ENCODE measurements around the gene CD6. TPM values are rescaled to one million over a fixed set of nuclear protein-coding genes. Genes with fewer than 3 reads are reported as not detected.

The CD6 gene
- total and polyA plus RNA-seq, 2 experiments from 2014 or later: 4.2 TPM; not detected in 1

DNA sequence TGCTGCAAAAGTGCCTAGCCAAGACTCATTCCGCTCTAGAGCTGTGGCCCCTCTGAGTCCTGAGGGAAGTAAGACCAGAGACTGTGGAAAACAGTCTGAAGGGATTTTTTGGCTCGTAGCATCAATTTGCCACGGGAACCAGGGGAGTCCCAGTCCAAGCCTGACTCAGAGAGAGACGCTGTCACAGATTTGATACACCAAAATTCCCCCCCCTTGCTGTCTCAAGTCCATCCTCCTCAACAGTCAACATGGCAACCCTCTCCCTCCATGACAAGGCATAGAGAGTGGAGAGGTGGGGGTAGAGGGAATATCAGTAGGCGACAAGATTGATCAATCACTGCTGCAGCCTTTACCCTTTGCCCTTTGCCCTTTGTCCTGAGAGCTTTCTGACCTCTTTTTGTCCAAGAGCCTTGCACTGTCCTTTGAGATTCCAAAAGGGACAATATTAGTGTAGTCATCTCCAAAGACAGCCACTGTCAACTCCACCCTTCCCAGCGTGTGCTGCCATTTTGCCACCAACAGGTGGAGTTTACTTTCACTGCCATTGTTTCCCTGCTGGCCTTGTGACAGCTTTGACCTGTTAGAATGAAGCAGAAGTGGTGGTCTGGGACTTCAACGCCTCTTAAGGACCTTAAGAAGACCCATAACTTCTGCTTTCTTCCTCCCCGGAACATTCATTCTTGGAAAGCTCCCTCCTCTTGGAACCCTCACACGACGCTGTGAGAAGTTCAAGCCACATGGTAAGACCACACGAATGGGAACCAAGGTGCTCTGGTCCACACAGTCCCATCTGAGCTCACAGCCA lies 26.8 kb upstream of the CD6 start:
- peaks cover 10% of the 10 kb centered on the region for H3K27me3 ChIP-seq
- TF ChIP-seq, protein P1, sequence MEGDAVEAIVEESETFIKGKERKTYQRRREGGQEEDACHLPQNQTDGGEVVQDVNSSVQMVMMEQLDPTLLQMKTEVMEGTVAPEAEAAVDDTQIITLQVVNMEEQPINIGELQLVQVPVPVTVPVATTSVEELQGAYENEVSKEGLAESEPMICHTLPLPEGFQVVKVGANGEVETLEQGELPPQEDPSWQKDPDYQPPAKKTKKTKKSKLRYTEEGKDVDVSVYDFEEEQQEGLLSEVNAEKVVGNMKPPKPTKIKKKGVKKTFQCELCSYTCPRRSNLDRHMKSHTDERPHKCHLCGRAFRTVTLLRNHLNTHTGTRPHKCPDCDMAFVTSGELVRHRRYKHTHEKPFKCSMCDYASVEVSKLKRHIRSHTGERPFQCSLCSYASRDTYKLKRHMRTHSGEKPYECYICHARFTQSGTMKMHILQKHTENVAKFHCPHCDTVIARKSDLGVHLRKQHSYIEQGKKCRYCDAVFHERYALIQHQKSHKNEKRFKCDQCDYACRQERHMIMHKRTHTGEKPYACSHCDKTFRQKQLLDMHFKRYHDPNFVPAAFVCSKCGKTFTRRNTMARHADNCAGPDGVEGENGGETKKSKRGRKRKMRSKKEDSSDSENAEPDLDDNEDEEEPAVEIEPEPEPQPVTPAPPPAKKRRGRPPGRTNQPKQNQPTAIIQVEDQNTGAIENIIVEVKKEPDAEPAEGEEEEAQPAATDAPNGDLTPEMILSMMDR (IDR thresholded peaks at IDR 0.05; ENCODE audit: low read depth, low read length): peak; percentile 21
- DNase-seq (ENCODE audit: low read depth in 1 of 2, low spot score in 1 of 2): no peak
- peaks cover 5% of the 10 kb centered on the region for H3K4me1 ChIP-seq (ENCODE audit: low read depth)
- no peaks in the 10 kb centered on the region for H3K9me3 ChIP-seq (ENCODE audit: low read depth)
- no peak overlapping the region for H3K4me3 ChIP-seq
- H3K36me3 ChIP-seq: no peaks in the 10 kb centered on the region
- no peak overlapping the region for H3K27ac ChIP-seq

DNA sequence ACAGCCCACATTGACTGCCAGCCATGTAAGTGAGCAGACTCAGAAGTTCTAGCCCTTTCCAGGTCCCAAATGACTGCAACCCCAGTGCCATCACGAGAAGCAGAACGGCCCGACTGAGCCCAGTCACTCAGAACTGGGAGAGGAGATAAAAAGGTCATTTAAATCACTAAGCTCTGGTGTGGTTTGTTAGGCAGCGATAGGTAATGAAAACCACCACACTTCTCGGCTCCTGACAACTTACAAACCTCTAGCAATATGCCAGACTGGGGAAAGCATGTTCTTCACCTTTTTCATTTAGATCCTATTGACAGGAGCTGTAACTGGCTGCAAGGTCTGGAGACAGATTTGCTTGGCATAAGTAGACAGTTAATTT lies 26.2 kb upstream of the CD6 start:
- no peaks in the 10 kb centered on the region for H3K4me1 ChIP-seq (ENCODE audit: low read depth)
- peaks cover 15% of the 10 kb centered on the region for H3K27me3 ChIP-seq
- TF ChIP-seq, protein P1 (IDR thresholded peaks at IDR 0.05; ENCODE audit: low read depth, low read length): no peak
- H3K4me3 ChIP-seq: no peak overlapping the region
- H3K9me3 ChIP-seq (ENCODE audit: low read depth): no peaks in the 10 kb centered on the region
- no peak for DNase-seq (ENCODE audit: low read depth in 1 of 2, low spot score in 1 of 2)
- no peak overlapping the region for H3K27ac ChIP-seq
- H3K36me3 ChIP-seq: no peaks in the 10 kb centered on the region

DNA sequence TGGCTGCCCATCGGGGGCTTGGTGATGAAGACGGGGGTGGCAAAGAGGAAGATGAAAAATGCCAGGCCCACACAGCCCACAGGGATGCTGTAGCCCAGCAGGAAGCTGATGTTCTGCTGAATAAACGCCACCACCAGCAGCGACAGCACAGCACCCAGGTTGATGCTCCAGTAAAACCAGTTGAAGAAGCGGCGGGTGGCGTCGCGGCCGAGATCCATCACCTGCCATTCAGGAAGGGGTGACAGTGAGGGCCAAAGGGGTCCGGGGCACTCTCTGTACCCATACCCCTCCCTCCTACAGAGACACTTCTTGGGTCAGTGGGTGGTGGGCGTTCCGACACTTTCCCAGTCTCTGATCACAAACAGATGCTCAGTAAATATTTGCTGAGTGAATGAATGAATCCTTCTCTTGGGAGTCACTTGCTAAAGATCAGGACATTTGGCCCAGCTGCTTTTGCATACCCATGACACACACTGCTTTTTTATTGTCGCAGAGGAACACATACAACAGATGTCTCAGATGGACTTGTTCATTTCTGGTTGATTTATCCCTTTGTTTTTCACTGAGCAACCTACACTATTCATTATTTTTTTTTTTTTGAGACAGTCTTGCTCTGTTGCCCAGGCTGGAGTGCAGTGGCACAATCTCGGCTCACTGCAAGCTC lies 24.7 kb upstream of the CD6 start:
- H3K36me3 ChIP-seq: no peaks in the 10 kb centered on the region
- TF ChIP-seq, protein P1 (IDR thresholded peaks at IDR 0.05; ENCODE audit: low read depth, low read length): no peak

DNA sequence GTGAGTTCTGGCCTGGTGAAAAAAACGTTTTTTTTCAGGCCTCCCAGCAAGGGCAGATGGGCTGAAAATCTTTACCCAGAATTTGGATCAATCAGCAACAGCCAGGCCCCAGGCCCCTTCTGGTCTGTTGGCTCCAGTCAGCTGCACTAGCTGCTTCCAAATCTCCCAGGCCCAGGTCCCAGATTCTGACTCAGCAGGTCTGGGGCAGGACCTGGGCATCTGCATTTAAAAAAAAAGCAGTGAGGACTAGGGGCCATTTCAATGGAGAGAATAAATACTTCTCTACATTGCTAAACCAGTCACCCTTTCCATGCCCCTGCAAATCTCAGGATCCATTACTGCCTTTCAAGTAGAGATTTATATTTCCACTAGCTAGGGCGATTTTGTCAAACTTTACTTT lies 23.8 kb upstream of the CD6 start:
- H3K4me3 ChIP-seq: no peak overlapping the region
- no peaks in the 10 kb centered on the region for H3K4me1 ChIP-seq (ENCODE audit: low read depth)
- H3K27ac ChIP-seq: no peak overlapping the region

More for the DNA sequence above, 24.7 kb upstream of the CD6 start:
- no peak for DNase-seq (ENCODE audit: low read depth in 1 of 2, low spot score in 1 of 2)
- Histone ChIP-seq H3K4me1 (ENCODE audit: low read depth) (no peaks in the 10 kb centered on the region), H3K4me3 (no peak overlapping the region), H3K27ac (no peak overlapping the region), H3K27me3 (peaks cover 30% of the 10 kb centered on the region), H3K9me3 (ENCODE audit: low read depth) (no peaks in the 10 kb centered on the region)

DNA sequence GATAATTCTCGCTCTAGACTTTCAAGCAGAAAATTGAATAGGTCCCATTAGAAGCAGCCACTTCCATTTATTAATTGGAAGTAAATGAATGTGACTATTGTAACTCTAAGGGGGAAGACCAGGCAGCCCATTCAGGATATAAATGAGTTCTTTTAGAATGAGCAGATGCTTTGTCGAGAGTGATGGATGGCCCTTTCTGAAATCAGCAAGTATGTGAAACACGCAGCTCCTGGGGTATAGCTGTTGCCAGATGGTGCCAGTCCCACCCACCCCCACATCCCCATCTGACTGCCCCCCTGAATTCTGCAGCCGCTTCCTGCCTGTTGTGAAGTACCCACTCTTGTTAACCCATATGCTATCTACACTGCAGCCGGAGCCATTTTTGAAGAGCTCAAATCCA lies 23.2 kb upstream of the CD6 start:
- no peaks in the 10 kb centered on the region for H3K36me3 ChIP-seq
- no peaks in the 10 kb centered on the region for H3K9me3 ChIP-seq (ENCODE audit: low read depth)
- H3K27ac ChIP-seq: no peak overlapping the region
- H3K27me3 ChIP-seq: peaks cover 45% of the 10 kb centered on the region
- TF ChIP-seq, protein P1 (IDR thresholded peaks at IDR 0.05; ENCODE audit: low read depth, low read length): no peak
- H3K4me3 ChIP-seq: no peak overlapping the region
- DNase-seq (ENCODE audit: low read depth in 1 of 2, low spot score in 1 of 2): no peak
- H3K4me1 ChIP-seq (ENCODE audit: low read depth): no peaks in the 10 kb centered on the region

More for the DNA sequence above, 23.8 kb upstream of the CD6 start:
- DNase-seq (ENCODE audit: low read depth in 1 of 2, low spot score in 1 of 2): no peak
- H3K9me3 ChIP-seq (ENCODE audit: low read depth): no peaks in the 10 kb centered on the region
- no peaks in the 10 kb centered on the region for H3K36me3 ChIP-seq
- TF ChIP-seq, protein P1 (IDR thresholded peaks at IDR 0.05; ENCODE audit: low read depth, low read length): no peak
- H3K27me3 ChIP-seq: peaks cover 40% of the 10 kb centered on the region
